Subcutaneous abdominal adipose tissue (tissue), 5 donors: ENCODE data around the gene APOBEC3H.

Experiments
- H3K27ac ChIP-seq: one replicate; pipeline ENCODE4 v1.7.0; 2013; ENCODE audit warnings: low read depth, mild to moderate bottlenecking, inconsistent platforms, low read length, moderate library complexity
- H3K27me3 ChIP-seq, 5 donors: one replicate each; pipeline ENCODE4 v1.7.0; 2013; ENCODE audit warnings: low read length in 5 of 5, inconsistent platforms in 1 of 5; ENCODE audit not compliant: control insufficient read depth in 5 of 5, insufficient read depth in 4 of 5
- H3K36me3 ChIP-seq, 5 donors: one replicate each; pipeline ENCODE4 v1.7.0; 2013; ENCODE audit warnings: low read length in 5 of 5; ENCODE audit not compliant: control insufficient read depth in 5 of 5, insufficient read depth in 5 of 5
- H3K4me1 ChIP-seq, 5 donors: one replicate each; pipeline ENCODE4 v1.7.0; 2013; ENCODE audit warnings: low read length in 5 of 5, mild to moderate bottlenecking in 3 of 5, moderate library complexity in 1 of 5; ENCODE audit not compliant: control insufficient read depth in 5 of 5, insufficient read depth in 5 of 5
- H3K4me3 ChIP-seq, 5 donors: one replicate each; pipeline ENCODE4 v1.7.0; 2013; ENCODE audit warnings: low read length in 5 of 5, low read depth in 1 of 5
- H3K9ac ChIP-seq, 5 donors: one replicate each; pipeline ENCODE4 v1.7.0; 2013; ENCODE audit warnings: low read length in 5 of 5, mild to moderate bottlenecking in 4 of 5, moderate library complexity in 3 of 5
- H3K9me3 ChIP-seq, 5 donors: one replicate each; pipeline ENCODE4 v1.7.0; 2013; ENCODE audit warnings: low read length in 5 of 5; ENCODE audit not compliant: control insufficient read depth in 5 of 5
- donor health status: healthy.
- donor health status: healthy.
- donor health status: healthy.
- donor health status: healthy.
- donor health status: healthy.

APOBEC3H gene

GRCh38 chr22:39108487-39108886, 11.4 kb downstream of the APOBEC3H start:
- H3K36me3 ChIP-seq, result no peaks in the 10 kb centered on the region
- H3K9me3 ChIP-seq, result no peaks in the 10 kb centered on the region
- H3K27me3 ChIP-seq, result peaks cover 0 to 9% (median 0%) of the 10 kb centered on the region in 5 donors
- H3K4me3 ChIP-seq, result no peak overlapping the region
- H3K9ac ChIP-seq, result no peak overlapping the region
- no peak overlapping the region for H3K27ac ChIP-seq
- H3K4me1 ChIP-seq, result no peaks in the 10 kb centered on the region

- H3K27me3 ChIP-seq, result peaks cover 0 to 9% (median 0%) of the 10 kb centered on the region in 5 donors
- H3K9me3 ChIP-seq, result no peaks in the 10 kb centered on the region
- H3K36me3 ChIP-seq, result no peaks in the 10 kb centered on the region
- H3K4me3 ChIP-seq, result no peak overlapping the region
- H3K9ac ChIP-seq, result no peak overlapping the region
- no peaks in the 10 kb centered on the region for H3K4me1 ChIP-seq
- no peak overlapping the region for H3K27ac ChIP-seq
Observed at GRCh38 chr22:39109361-39109760, 12.3 kb downstream of the APOBEC3H start.

- Histone ChIP-seq H3K36me3 (no peaks in the 10 kb centered on the region), H3K27me3 (peaks cover 0 to 11% (median 0%) of the 10 kb centered on the region in 5 donors), H3K9ac (no peak overlapping the region), H3K9me3 (no peaks in the 10 kb centered on the region), H3K4me1 (peaks cover 0 to 3% (median 0%) of the 10 kb centered on the region in 5 donors), H3K27ac (no peak overlapping the region), H3K4me3 (no peak overlapping the region)
Observed at GRCh38 chr22:39110631-39111561, 13.9 kb downstream of the APOBEC3H start.

- H3K4me1 ChIP-seq, result peaks cover 0 to 3% (median 0%) of the 10 kb centered on the region in 5 donors
Observed at GRCh38 chr22:39114112-39114511, 17.1 kb downstream of the APOBEC3H start.

GRCh38 chr22:39115570-39115969, 18.5 kb downstream of the APOBEC3H start:
- Histone ChIP-seq H3K27ac (no peak overlapping the region), H3K4me3 (no peak overlapping the region), H3K36me3 (no peaks in the 10 kb centered on the region), H3K27me3 (peaks cover 0 to 11% (median 0%) of the 10 kb centered on the region in 5 donors), H3K4me1 (peaks cover 0 to 3% (median 0%) of the 10 kb centered on the region in 5 donors), H3K9me3 (no peaks in the 10 kb centered on the region), H3K9ac (no peak overlapping the region)

More at GRCh38 chr22:39114112-39114511, 17.1 kb downstream of the APOBEC3H start:
- Histone ChIP-seq H3K9me3 (no peaks in the 10 kb centered on the region), H3K36me3 (no peaks in the 10 kb centered on the region), H3K4me3 (no peak overlapping the region), H3K27me3 (peaks cover 0 to 11% (median 0%) of the 10 kb centered on the region in 5 donors), H3K9ac (no peak overlapping the region), H3K27ac (no peak overlapping the region)

- peaks cover 0 to 3% (median 0%) of the 10 kb centered on the region in 5 donors for H3K4me1 ChIP-seq
- no peak overlapping the region for H3K27ac ChIP-seq
- H3K9ac ChIP-seq, result no peak overlapping the region
- no peaks in the 10 kb centered on the region for H3K36me3 ChIP-seq
- peaks cover 0 to 11% (median 0%) of the 10 kb centered on the region in 5 donors for H3K27me3 ChIP-seq
- H3K9me3 ChIP-seq, result no peaks in the 10 kb centered on the region
- no peak overlapping the region for H3K4me3 ChIP-seq
Observed at GRCh38 chr22:39115977-39116621, 19.1 kb downstream of the APOBEC3H start.

- no peak overlapping the region for H3K4me3 ChIP-seq
- peaks cover 0 to 11% (median 0%) of the 10 kb centered on the region in 5 donors for H3K27me3 ChIP-seq
- no peaks in the 10 kb centered on the region for H3K9me3 ChIP-seq
- no peak overlapping the region for H3K9ac ChIP-seq
- peaks cover 0 to 3% (median 0%) of the 10 kb centered on the region in 5 donors for H3K4me1 ChIP-seq
- H3K27ac ChIP-seq, result no peak overlapping the region
- H3K36me3 ChIP-seq, result no peaks in the 10 kb centered on the region
Observed at GRCh38 chr22:39117585-39118191, 20.6 kb downstream of the APOBEC3H start.

- Histone ChIP-seq H3K4me1 (no peaks in the 10 kb centered on the region), H3K27ac (no peak overlapping the region), H3K9ac (no peak overlapping the region), H3K4me3 (no peak overlapping the region), H3K9me3 (no peaks in the 10 kb centered on the region), H3K36me3 (no peaks in the 10 kb centered on the region), H3K27me3 (peaks cover 0 to 2% (median 0%) of the 10 kb centered on the region in 5 donors)
Observed at GRCh38 chr22:39120983-39121382, 23.9 kb downstream of the APOBEC3H start.

- no peak overlapping the region for H3K4me3 ChIP-seq
- H3K4me1 ChIP-seq, result no peaks in the 10 kb centered on the region
- H3K9ac ChIP-seq, result no peak overlapping the region
- H3K27me3 ChIP-seq, result peaks cover 0 to 2% (median 0%) of the 10 kb centered on the region in 5 donors
- H3K27ac ChIP-seq, result no peak overlapping the region
- no peaks in the 10 kb centered on the region for H3K36me3 ChIP-seq
- no peaks in the 10 kb centered on the region for H3K9me3 ChIP-seq
Observed at GRCh38 chr22:39122772-39123470, 25.9 kb downstream of the APOBEC3H start.
